IMR-90 (cell line): ENCODE data around the gene MCAM. TPM values are rescaled to one million over a fixed set of nuclear protein-coding genes. Genes with fewer than 3 reads are reported as not detected.

Source experiments
- ATAC-seq: fragments of 200-7000 bp; cut with Tn5 transposase; 2 replicates; pipeline ENCODE4 v1.9.1; 2020; ENCODE audit warnings: low read depth, mild to moderate bottlenecking, moderate library complexity
- BruUV-seq: library from RNA; stranded (reverse); fragments of 400-500 nt; replicated peaks from 2 replicates; lab custom pipeline; 2021; lab: Mats Ljungman, UMichigan
- CTCF ChIA-PET: fragments of 300-600 bp; formaldehyde crosslinking; extraction: SDS; loops from one replicate; lab custom pipeline; 2021; ENCODE audit warnings: antibody characterized with exemption; lab: Yijun Ruan, JAX
- POLR2A ChIA-PET: fragments of 300-600 bp; sonication (Branson Sonifier 250); formaldehyde crosslinking; loops from one replicate; lab custom pipeline; 2022; ENCODE audit warnings: antibody characterized with exemption; ENCODE audit not compliant: unreplicated experiment; lab: Charles Lee
- DNase-seq: peaks from one replicate; pipeline ENCODE4 v3.0.0; 2013
- H2AFZ ChIP-seq: replicated peaks from 2 replicates; pipeline ENCODE3; 2013; ENCODE audit warnings: low read length, mild to moderate bottlenecking; ENCODE audit not compliant: poor library complexity
- H2AK5ac ChIP-seq: 2 replicates; pipeline ENCODE4 v1.6.1; 2013; ENCODE audit warnings: low read depth, low read length, inconsistent platforms
- H2AK9ac ChIP-seq: replicated peaks from 2 replicates; pipeline ENCODE3; 2013; ENCODE audit warnings: mild to moderate bottlenecking, low read depth, low read length, moderate library complexity; ENCODE audit not compliant: poor library complexity
- H2BK120ac ChIP-seq: 2 replicates; pipeline ENCODE4 v1.6.1; 2013; ENCODE audit warnings: low read depth, low read length, inconsistent platforms
- H2BK15ac ChIP-seq: 3 replicates; pipeline ENCODE4 v1.6.1; 2013; ENCODE audit warnings: low read depth, low read length, inconsistent platforms
- H2BK20ac ChIP-seq: 2 replicates; pipeline ENCODE4 v1.6.1; 2013; ENCODE audit warnings: low read depth, mild to moderate bottlenecking, inconsistent platforms, low read length, moderate library complexity
- H2BK5ac ChIP-seq: 2 replicates; pipeline ENCODE4 v1.6.1; 2013; ENCODE audit warnings: mild to moderate bottlenecking, low read depth, low read length, inconsistent platforms; ENCODE audit not compliant: poor library complexity, severe bottlenecking
- H3K14ac ChIP-seq: replicated peaks from 2 replicates; pipeline ENCODE4 v1.6.1; 2013; ENCODE audit warnings: low read depth, low read length, inconsistent platforms
- H3K18ac ChIP-seq: 2 replicates; pipeline ENCODE4 v1.6.1; 2013; ENCODE audit warnings: low read depth, low read length, control low read depth
- H3K23ac ChIP-seq: 2 replicates; pipeline ENCODE4 v1.6.1; 2013; ENCODE audit warnings: low read depth, low read length, inconsistent platforms
- H3K27ac ChIP-seq: 2 replicates; pipeline ENCODE4 v1.5.1; 2013; ENCODE audit warnings: mild to moderate bottlenecking, control low read depth, low read length; ENCODE audit not compliant: insufficient read depth
- H3K27me3 ChIP-seq: 2 replicates; pipeline ENCODE4 v1.6.1; 2013; ENCODE audit warnings: low read length; ENCODE audit not compliant: control insufficient read depth, insufficient read depth
- H3K36me3 ChIP-seq: 2 replicates; pipeline ENCODE4 v1.6.1; 2013; ENCODE audit warnings: low read length, mixed read lengths; ENCODE audit not compliant: control insufficient read depth, insufficient read depth
- H3K4ac ChIP-seq: 2 replicates; pipeline ENCODE4 v1.6.1; 2013; ENCODE audit warnings: low read depth, low read length, inconsistent platforms
- H3K4me1 ChIP-seq: 2 replicates; pipeline ENCODE4 v1.6.1; 2013; ENCODE audit warnings: low read length, mixed read lengths; ENCODE audit not compliant: control insufficient read depth, insufficient read depth
- H3K4me2 ChIP-seq: 2 replicates; pipeline ENCODE4 v1.6.1; 2013; ENCODE audit warnings: low read depth, mild to moderate bottlenecking, control low read depth, low read length, moderate library complexity
- H3K4me3 ChIP-seq: 2 replicates; pipeline ENCODE4 v1.5.1; 2013; ENCODE audit warnings: low read depth, mild to moderate bottlenecking, control low read depth, low read length, moderate library complexity; ENCODE audit not compliant: insufficient read depth
- H3K56ac ChIP-seq: 2 replicates; pipeline ENCODE4 v1.6.1; 2013; ENCODE audit warnings: low read length, inconsistent platforms; ENCODE audit not compliant: insufficient read depth; ENCODE audit errors: extremely low read depth
- H3K79me1 ChIP-seq, 2 experiments: 2 replicates each; pipeline ENCODE4 v1.6.1; 2013; ENCODE audit warnings: low read length in 2 of 2, inconsistent platforms in 1 of 2, low read depth in 1 of 2
- H3K9ac ChIP-seq: 2 replicates; pipeline ENCODE4 v1.6.1; 2013; ENCODE audit warnings: low read depth, low read length, control low read depth
- H3K9me1 ChIP-seq: 2 replicates; pipeline ENCODE4 v1.6.1; 2013; ENCODE audit warnings: low read length, inconsistent platforms; ENCODE audit not compliant: insufficient read depth
- H3K9me3 ChIP-seq: 2 replicates; pipeline ENCODE4 v1.6.1; 2013; ENCODE audit warnings: low read length; ENCODE audit not compliant: control insufficient read depth, insufficient read depth
- H4K20me1 ChIP-seq: 2 replicates; pipeline ENCODE4 v1.6.1; 2013; ENCODE audit warnings: low read length, inconsistent platforms; ENCODE audit not compliant: insufficient read depth
- H4K5ac ChIP-seq: 2 replicates; pipeline ENCODE4 v1.6.1; 2013; ENCODE audit warnings: mild to moderate bottlenecking, low read depth, low read length, control low read depth
- H4K8ac ChIP-seq, 2 experiments: 2 replicates each; pipeline ENCODE4 v1.6.1; 2013; ENCODE audit warnings: low read depth in 2 of 2, low read length in 2 of 2, control low read depth in 1 of 2, inconsistent platforms in 1 of 2
- H4K91ac ChIP-seq: 2 replicates; pipeline ENCODE4 v1.6.1; 2013; ENCODE audit warnings: low read depth, low read length, inconsistent platforms; ENCODE audit not compliant: insufficient read depth
- CEBPB ChIP-seq: IDR thresholded peaks from 2 replicates; pipeline ENCODE4 v1.6.1; 2012; ENCODE audit warnings: low read depth, low read length, improper control_type of control experiment
- CHD1 ChIP-seq: IDR thresholded peaks from 2 replicates; pipeline ENCODE4 v1.6.1; 2012; ENCODE audit warnings: low read depth, low read length, improper control_type of control experiment
- ELK1 ChIP-seq: fragments of 150-350 bp; IDR thresholded peaks from 2 replicates; pipeline ENCODE4 v1.6.1; 2016; ENCODE audit warnings: low read depth, mild to moderate bottlenecking, low read length, moderate library complexity, borderline replicate concordance
- FOS ChIP-seq: fragments of 150-350 bp; IDR thresholded peaks from 2 replicates; pipeline ENCODE4 v1.6.1; 2016; ENCODE audit warnings: low read depth, low read length
- MAFK ChIP-seq: IDR thresholded peaks from 2 replicates; pipeline ENCODE4 v1.6.1; 2012; ENCODE audit warnings: low read depth, low read length, improper control_type of control experiment
- MAZ ChIP-seq: IDR thresholded peaks from 2 replicates; pipeline ENCODE4 v1.6.1; 2012; ENCODE audit warnings: low read depth, mild to moderate bottlenecking, low read length, improper control_type of control experiment, moderate library complexity, borderline replicate concordance
- RAD21 ChIP-seq: IDR thresholded peaks from 2 replicates; pipeline ENCODE4 v1.6.1; 2012; ENCODE audit warnings: low read length, improper control_type of control experiment
- RFX5 ChIP-seq: IDR thresholded peaks from 2 replicates; pipeline ENCODE4 v1.8.0; 2012; ENCODE audit warnings: low read depth, mild to moderate bottlenecking, low read length, moderate library complexity
- SMC3 ChIP-seq: fragments of 150-350 bp; IDR thresholded peaks from 2 replicates; pipeline ENCODE4 v1.6.1; 2016; ENCODE audit warnings: low read depth, mild to moderate bottlenecking, antibody characterized with exemption, low read length, moderate library complexity
- USF2 ChIP-seq: fragments of 150-350 bp; IDR thresholded peaks from 2 replicates; pipeline ENCODE4 v1.6.1; 2017; ENCODE audit warnings: mild to moderate bottlenecking, antibody characterized with exemption, low read length, low read depth
- WGBS, 2 experiments: methylation state at CpG; one replicate each; pipeline versions ENCODE4 v1.1.5 to v1.1.7; 2013; ENCODE audit warnings: missing lambda C conversion rate in 2 of 2; ENCODE audit not compliant: insufficient read length in 1 of 2; ENCODE audit errors: extremely low coverage in 2 of 2; 5-methylcytosine and 5-hydroxymethylcytosine counted together
- dilution Hi-C: fragments of 300-500 bp; cut with HindIII; formaldehyde crosslinking; loops from one replicate; pipeline ENCODE4 v1.14.3; 2018; ENCODE audit warnings: low sequenced_read_pairs; ENCODE audit not compliant: unreplicated experiment
- in situ Hi-C: fragments of 300-500 bp; cut with MboI; formaldehyde crosslinking; loops from 3 replicates; pipeline ENCODE4 v1.14.3; 2019; ENCODE audit warnings: low sequenced_read_pairs, inconsistent platforms, mixed read lengths
- intact Hi-C: fragments of 100-400 bp; cut with micrococcal nuclease; formaldehyde crosslinking; loops from 2 replicates; pipeline ENCODE4 v1.10.0; 2022
- polyA plus RNA-seq, 3 experiments: library from polyadenylated mRNA; depleted of rRNA; stranded (reverse); fragments of >200 nt; gene quantifications; 2 replicates each; pipeline ENCODE4 v1.2.3, GENCODE V29; 2012; ENCODE audit warnings: low replicate concordance in 1 of 3
- total RNA-seq: library from RNA; depleted of rRNA; stranded (reverse); fragments of >200 nt; gene quantifications from 2 replicates; pipeline ENCODE4 v1.2.3, GENCODE V29; 2012

Gene MCAM
- total and polyA plus RNA-seq, 2 of the 4 experiments (the other 2 are of a cell fraction): 95.1 to 131 TPM

GRCh38 chr11:119356349-119357031 is 39.6 kb upstream of the MCAM start (continued):
- TF ChIP-seq ELK1: no peak

GRCh38 chr11:119355091-119355843 is 38.3 kb upstream of the MCAM start:
- no peaks in the 10 kb centered on the region for H3K4me1 ChIP-seq
- no peak overlapping the region for H3K23ac ChIP-seq
- H2BK20ac ChIP-seq: no peak overlapping the region
- H4K5ac ChIP-seq: no peak overlapping the region
- H3K36me3 ChIP-seq: no peaks in the 10 kb centered on the region
- dilution Hi-C loops (no loop called here), in situ Hi-C loops (loop anchor here (5.0 to 25.0 kb wide), 2 partner anchors 117 to 757 kb away; no protein-coding TSS in a partner anchor), intact Hi-C loops (no loop called here)
- H2AK5ac ChIP-seq: no peak overlapping the region
- no peak overlapping the region for H3K14ac ChIP-seq
- BruUV-seq: no TSS peak
- ATAC-seq (no peak), DNase-seq (no peak)
- no peak overlapping the region for H4K8ac ChIP-seq
- H3K79me1 ChIP-seq: no peaks in the 10 kb centered on the region
- H2BK120ac ChIP-seq: no peak overlapping the region
- no peak overlapping the region for H2AFZ ChIP-seq
- H4K91ac ChIP-seq: no peak overlapping the region
- H2BK15ac ChIP-seq: no peak overlapping the region
- H4K20me1 ChIP-seq: no peaks in the 10 kb centered on the region
- no peak overlapping the region for H2AK9ac ChIP-seq
- H2BK5ac ChIP-seq: no peak overlapping the region
- no peak overlapping the region for H3K18ac ChIP-seq
- H3K27ac ChIP-seq: no peak overlapping the region
- H3K9me1 ChIP-seq: no peaks in the 10 kb centered on the region
- no peak overlapping the region for H3K4me3 ChIP-seq
- H3K4ac ChIP-seq: no peak overlapping the region
- WGBS, 2 experiments: 100% methylated on average over 1 of the region's 9 CpGs; no CpG with 5 or more reads in 1 of the 2 experiments
- no peak for TF ChIP-seq SMC3
- TF ChIP-seq CEBPB: no peak
- no peak for TF ChIP-seq RAD21
- no peak for TF ChIP-seq RFX5
- TF ChIP-seq MAFK: no peak
- no peak for TF ChIP-seq FOS
- no peak for TF ChIP-seq CHD1
- no peak for TF ChIP-seq USF2
- TF ChIP-seq MAZ: no peak
- TF ChIP-seq ELK1: no peak
- H3K9ac ChIP-seq: no peak overlapping the region
- no peak overlapping the region for H3K4me2 ChIP-seq
- ChIA-PET CTCF (interaction anchor here (0.8 to 2.9 kb wide), 17 partner anchors 9 to 119 kb away, joined by 3 to 32 read pairs (median 5); partner anchors contain the start of genes C1QTNF5 and USP2), POLR2A (interaction anchor here (0.7 to 1.2 kb wide), 2 partner anchors 120 to 985 kb away, joined by 3 to 6 read pairs; no protein-coding TSS in a partner anchor)
- H3K9me3 ChIP-seq: no peaks in the 10 kb centered on the region
- no peak overlapping the region for H3K56ac ChIP-seq
- peaks cover 10% of the 10 kb centered on the region for H3K27me3 ChIP-seq
